Hindlimb muscle (tissue), 1 donor: ENCODE measurements around the gene SLC25A43. TPM values are rescaled to one million over a fixed set of nuclear protein-coding genes. Genes with fewer than 3 reads are reported as not detected.

ENCODE experiments used
- DNase-seq: peaks from one replicate; pipeline ENCODE4 v3.0.0-alpha.2; 2013
- polyA plus RNA-seq: library from polyadenylated mRNA; unstranded; fragments of 120-200 nt; gene quantifications from one replicate; pipeline ENCODE4 v1.2.1, GENCODE V29; 2013; ENCODE audit not compliant: insufficient read length

The SLC25A43 gene
- polyA plus RNA-seq, 1 donor = 6.9 TPM

DNA sequence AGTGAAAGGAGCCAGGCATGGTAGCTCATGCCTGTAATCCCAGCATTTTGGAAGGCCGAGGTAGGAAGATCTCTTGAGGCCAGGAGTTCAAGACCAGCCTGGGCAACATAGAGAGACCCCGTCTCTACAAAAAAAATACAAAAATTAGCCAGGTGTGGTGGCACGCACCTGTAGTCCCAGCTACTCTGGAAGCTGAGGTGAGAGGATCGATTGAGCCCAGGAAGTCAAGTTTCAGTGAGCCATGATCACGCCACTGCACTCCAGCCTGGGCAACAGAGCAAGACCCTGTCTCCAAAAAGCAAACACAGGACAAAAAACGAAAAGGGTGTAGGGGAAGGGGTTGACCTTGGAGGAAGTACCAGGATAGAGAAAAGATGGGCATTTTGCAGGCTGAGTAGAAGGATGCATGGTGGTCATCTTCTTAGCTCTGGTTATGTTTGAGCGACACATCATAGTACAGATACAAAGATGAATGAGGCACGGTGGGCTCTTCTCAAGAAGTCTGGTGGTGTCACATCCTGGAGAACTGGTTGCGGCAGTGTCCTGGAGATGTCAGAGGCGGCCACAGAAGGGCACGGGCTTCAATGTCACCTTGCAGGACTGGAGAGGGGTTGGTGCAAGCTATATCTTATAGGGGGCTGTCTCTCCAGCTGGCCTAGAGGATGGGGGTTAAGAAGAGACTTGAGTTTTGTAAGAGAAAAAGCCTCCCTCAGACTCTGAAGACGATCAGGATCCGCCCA is 101.1 kb downstream of the SLC25A43 start:
- no peak for DNase-seq

DNA sequence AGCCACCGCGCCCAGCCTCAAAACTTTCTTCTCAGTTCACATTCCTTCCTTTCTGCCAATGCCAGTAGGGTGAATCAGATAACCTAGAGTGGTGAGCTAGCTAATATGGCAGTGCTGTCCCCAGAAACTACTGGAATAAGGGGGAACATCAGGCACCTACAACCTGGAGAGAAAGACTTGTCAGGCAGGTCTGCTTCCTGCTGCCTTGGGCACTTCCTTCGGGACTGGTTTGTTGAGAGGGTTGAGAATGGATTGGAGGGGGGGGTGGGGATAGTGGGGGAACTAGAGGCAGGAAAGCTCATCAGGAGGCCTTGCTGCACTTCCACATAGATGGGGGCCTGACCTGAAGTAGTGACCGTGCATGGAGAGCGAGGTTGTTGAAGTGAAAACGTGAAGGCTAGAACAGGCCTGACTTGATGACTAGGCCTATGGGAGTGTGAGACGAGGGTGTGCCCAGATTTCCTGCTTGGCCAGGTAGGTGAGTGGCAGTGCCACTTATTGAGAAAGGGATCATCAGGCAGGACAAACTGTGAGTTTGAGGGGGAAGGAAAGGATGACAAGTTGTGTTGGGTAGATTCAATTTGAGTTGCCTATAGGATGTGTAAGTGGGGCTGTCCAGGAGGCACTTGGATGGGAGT is 102.5 kb downstream of the SLC25A43 start:
- no peak for DNase-seq

DNA sequence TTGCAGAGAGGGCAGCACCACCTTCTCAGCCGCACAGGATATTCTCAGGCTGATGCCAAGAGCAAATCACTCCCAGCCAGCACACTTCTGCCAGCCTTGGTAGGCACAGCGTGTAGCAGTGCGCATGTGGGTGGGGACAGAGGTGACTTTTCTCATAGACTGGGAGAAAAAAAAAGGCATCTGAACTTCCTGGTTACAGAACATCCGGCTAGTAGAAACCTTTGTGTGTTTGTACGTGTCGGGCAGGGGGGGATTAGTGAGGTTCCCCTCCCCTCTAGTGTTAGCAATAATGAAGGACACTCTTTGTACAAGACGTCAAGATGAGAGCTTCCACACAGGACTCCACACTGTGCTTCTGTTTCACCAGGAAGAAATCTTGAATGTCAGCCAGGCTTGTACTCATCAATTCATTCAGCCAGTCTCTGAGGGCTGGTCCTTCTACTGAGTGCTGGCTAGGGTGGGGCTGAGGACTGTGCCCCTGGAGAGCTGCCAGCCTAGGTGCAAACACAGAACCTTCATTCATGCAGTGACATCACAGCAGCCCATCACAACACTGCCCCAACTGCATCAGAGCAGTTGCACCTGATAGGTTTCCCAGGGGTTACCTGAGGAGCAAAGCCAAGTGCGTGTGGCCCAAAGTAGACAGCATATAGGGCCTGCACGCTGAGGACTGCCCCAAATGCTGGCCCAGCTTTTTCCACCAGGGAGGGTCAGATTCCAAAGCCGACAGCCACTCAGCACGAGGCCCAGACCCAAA is 103.8 kb downstream of the SLC25A43 start:
- no peak for DNase-seq

DNA sequence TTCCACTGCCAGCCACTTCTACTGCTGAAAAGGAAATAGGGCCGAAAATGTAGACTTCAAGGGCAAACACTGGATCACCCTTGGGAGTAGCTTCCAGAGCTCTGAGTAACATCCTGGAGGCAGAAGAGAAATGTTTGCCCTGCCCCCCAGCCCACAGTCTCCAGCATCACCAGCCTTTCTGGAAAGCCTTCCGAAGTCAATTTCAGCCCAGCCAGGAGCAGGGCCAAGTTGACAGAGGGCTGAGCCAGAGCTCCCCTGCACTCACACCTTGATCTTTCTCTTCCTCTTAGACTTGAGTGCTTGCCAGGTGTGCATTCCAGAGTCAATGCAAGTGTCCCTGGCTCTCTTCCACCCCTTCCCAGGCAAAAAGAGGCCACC is 104.3 kb downstream of the SLC25A43 start:
- DNase-seq = no peak

Other genes starting within 250 kb of the SLC25A43 start
- 75.5 TPM for gene PGRMC1, start 163.1 kb upstream of the SLC25A43 start, polyA plus RNA-seq
- gene SLC25A5, start 69.1 kb downstream of the SLC25A43 start, polyA plus RNA-seq = 138 TPM
- gene STEEP1, start 166.1 kb downstream of the SLC25A43 start, polyA plus RNA-seq = 16.4 TPM
- 58.6 TPM for gene UBE2A, start 175.2 kb downstream of the SLC25A43 start, polyA plus RNA-seq
- 6.7 TPM for gene NKRF, start 207.1 kb downstream of the SLC25A43 start, polyA plus RNA-seq